Measurements from ENCODE around the gene GCN1.

- TF ChIP-seq CTCF (conservative IDR thresholded peaks at IDR 0.05; ENCODE audit: low read length) (no peak), EZH2phosphoT487 (IDR thresholded peaks at IDR 0.05; ENCODE audit: borderline replicate concordance, low read depth, low read length) (no peak)
These were observed 24.6 kb downstream of the GCN1 start for GRCh38 chr12:120169946-120170345.

All from OCI-LY7 (cell line).